ENCODE data around the gene ZNF385B. TPM values are rescaled to one million over a fixed set of nuclear protein-coding genes. Genes with fewer than 3 reads are reported as not detected.

The ZNF385B gene
- total and polyA plus RNA-seq, 2 donors from 2014 or later = 5.9 to 10.9 TPM

GRCh38 chr2:179669196-179669595 is 192.2 kb downstream of the ZNF385B start:
- Histone ChIP-seq H3K9me3 (ENCODE audit: control insufficient read depth in 2 of 3, insufficient read depth in 1 of 3, low read length in 3 of 3) (no peaks in the 10 kb centered on the region), H3K27me3 (ENCODE audit: control insufficient read depth, insufficient read depth, low read length) (no peaks in the 10 kb centered on the region), H3K36me3 (ENCODE audit: control insufficient read depth in 2 of 3, insufficient read depth in 3 of 3, low read length in 3 of 3) (no peaks in the 10 kb centered on the region), H3K9ac (ENCODE audit: low read length in 3 of 3) (no peak overlapping the region), H3K27ac (ENCODE audit: low read depth in 2 of 2, low read length in 2 of 2) (no peak overlapping the region), H3K4me1 (ENCODE audit: control insufficient read depth in 2 of 3, insufficient read depth in 2 of 3, low read depth in 1 of 3, low read length in 3 of 3) (no peaks in the 10 kb centered on the region), H3K4me3 (ENCODE audit: low read length in 3 of 3) (no peak overlapping the region)
- no peak for DNase-seq
- intact Hi-C loops (cut with DNase I) = no loop called here
- FAIRE-seq = no peak
- no peak for TF ChIP-seq CTCF (IDR thresholded peaks at IDR 0.05; ENCODE audit: borderline replicate concordance, extremely low read depth, insufficient read depth)

DNA sequence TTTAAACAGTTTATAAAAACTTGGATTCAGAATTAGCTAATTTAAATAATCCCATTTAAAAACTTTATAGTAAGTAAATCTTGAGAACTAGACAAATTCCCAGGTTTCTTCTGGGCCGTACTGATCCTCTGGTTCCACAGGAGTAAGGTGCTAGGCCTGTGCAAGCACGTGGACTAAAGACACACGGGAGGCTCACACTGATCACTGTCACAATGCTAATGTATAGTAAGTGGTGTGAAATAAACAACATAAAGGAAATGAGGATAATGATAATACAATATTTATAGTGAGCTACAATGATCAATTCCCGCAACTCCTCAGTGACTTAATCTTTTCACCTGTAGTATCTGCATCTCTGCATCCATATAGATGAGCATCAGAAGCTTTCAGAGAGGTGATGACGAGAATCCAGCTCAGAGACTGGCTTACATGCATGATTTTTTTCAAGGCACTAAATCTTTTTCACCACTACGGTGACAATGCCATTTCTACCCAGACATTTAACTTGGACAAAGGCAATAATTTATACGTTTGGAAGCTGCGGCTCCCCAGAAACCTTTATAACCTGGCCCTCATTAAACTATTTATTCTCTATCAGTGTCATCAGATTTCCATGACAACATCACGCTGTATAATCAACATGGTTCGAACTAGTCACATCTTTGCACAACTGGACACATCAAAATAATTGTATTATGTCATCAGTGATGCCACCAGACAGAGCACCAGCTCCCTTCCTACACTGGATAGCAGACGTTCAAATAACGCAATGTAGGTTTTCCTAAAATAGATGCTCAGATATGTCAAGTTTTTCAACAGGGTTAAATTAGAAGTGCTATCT is 196.2 kb downstream of the ZNF385B start:
- no peaks in the 10 kb centered on the region for H3K4me1 ChIP-seq (ENCODE audit: control insufficient read depth in 2 of 3, insufficient read depth in 2 of 3, low read depth in 1 of 3, low read length in 3 of 3)
- TF ChIP-seq CTCF (IDR thresholded peaks at IDR 0.05; ENCODE audit: borderline replicate concordance, extremely low read depth, insufficient read depth) = no peak
- no peaks in the 10 kb centered on the region for H3K9me3 ChIP-seq (ENCODE audit: control insufficient read depth in 2 of 3, insufficient read depth in 1 of 3, low read length in 3 of 3)
- intact Hi-C loops (cut with DNase I) = no loop called here
- H3K9ac ChIP-seq (ENCODE audit: low read length in 3 of 3) = no peak overlapping the region
- H3K27me3 ChIP-seq (ENCODE audit: control insufficient read depth, insufficient read depth, low read length) = no peaks in the 10 kb centered on the region
- H3K27ac ChIP-seq (ENCODE audit: low read depth in 2 of 2, low read length in 2 of 2) = no peak overlapping the region
- no peaks in the 10 kb centered on the region for H3K36me3 ChIP-seq (ENCODE audit: control insufficient read depth in 2 of 3, insufficient read depth in 3 of 3, low read length in 3 of 3)
- no peak for DNase-seq
- no peak overlapping the region for H3K4me3 ChIP-seq (ENCODE audit: low read length in 3 of 3)
- no peak for FAIRE-seq

DNA sequence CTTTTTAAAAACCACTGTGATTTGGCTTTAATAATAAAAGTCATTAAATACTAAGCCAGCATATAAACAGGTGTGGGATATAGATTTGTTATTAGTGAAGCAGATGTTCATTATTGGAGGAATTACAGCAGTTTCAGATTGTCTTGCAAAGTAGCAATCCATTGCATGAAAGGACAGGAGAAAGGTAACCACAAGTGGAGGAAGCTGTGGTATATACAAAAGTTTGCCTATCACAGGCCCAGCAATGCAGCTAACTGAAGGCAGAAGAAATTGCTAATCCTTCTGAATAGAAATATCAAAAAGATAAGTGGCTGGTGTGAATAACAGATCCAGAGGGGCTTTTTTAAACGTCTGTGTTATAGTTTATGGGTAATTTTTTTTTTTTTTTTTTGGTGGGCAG is 199.4 kb downstream of the ZNF385B start:
- Histone ChIP-seq H3K9me3 (ENCODE audit: control insufficient read depth in 2 of 3, insufficient read depth in 1 of 3, low read length in 3 of 3) (no peaks in the 10 kb centered on the region), H3K36me3 (ENCODE audit: control insufficient read depth in 2 of 3, insufficient read depth in 3 of 3, low read length in 3 of 3) (no peaks in the 10 kb centered on the region), H3K9ac (ENCODE audit: low read length in 3 of 3) (no peak overlapping the region), H3K27me3 (ENCODE audit: control insufficient read depth, insufficient read depth, low read length) (no peaks in the 10 kb centered on the region), H3K4me3 (ENCODE audit: low read length in 3 of 3) (no peak overlapping the region), H3K27ac (ENCODE audit: low read depth in 2 of 2, low read length in 2 of 2) (no peak overlapping the region), H3K4me1 (ENCODE audit: control insufficient read depth in 2 of 3, insufficient read depth in 2 of 3, low read depth in 1 of 3, low read length in 3 of 3) (no peaks in the 10 kb centered on the region)
- intact Hi-C loops (cut with DNase I) = no loop called here
- FAIRE-seq = no peak
- TF ChIP-seq CTCF (IDR thresholded peaks at IDR 0.05; ENCODE audit: borderline replicate concordance, extremely low read depth, insufficient read depth) = no peak
- no peak for DNase-seq
